HepG2 (cell line): ENCODE data around the gene EIF1. TPM values are rescaled to one million over a fixed set of nuclear protein-coding genes. Genes with fewer than 3 reads are reported as not detected.

Experiments used
- polyA plus RNA-seq, 8 experiments: library from polyadenylated mRNA; depleted of rRNA in 3 of 8; stranded (reverse) in 7 of 8; unstranded in 1 of 8; fragments of >200 nt; fragmentation: Illumina TruSeq in 4 of 8; extraction: Trizol in 4 of 8; gene quantifications; 2 replicates each; pipeline versions ENCODE4 v1.2.1 to v1.2.3, GENCODE V29; 2011 to 2016; ENCODE audit warnings: low read depth in 4 of 8, missing spikeins in 1 of 8, mixed read lengths in 1 of 8; ENCODE audit not compliant: insufficient read depth in 1 of 8
- small RNA-seq, 3 experiments: library from RNA; depleted of rRNA; stranded (forward); fragments of <200 nt; gene quantifications; one replicate each; pipeline ENCODE3, GENCODE V24; 2012; ENCODE audit warnings: low read depth in 2 of 3, low replicate concordance in 1 of 3; ENCODE audit not compliant: insufficient read length in 3 of 3, insufficient read depth in 2 of 3
- total RNA-seq, 5 experiments: library from RNA; depleted of rRNA; stranded (reverse); fragments of >200 nt; fragmentation: Illumina TruSeq; extraction: Trizol; gene quantifications; 2 replicates each; pipeline ENCODE4 v1.2.3, GENCODE V29; 2016; ENCODE audit warnings: low read depth in 1 of 5

Gene EIF1
- total and polyA plus RNA-seq, 2 of the 13 experiments (the other 11 are each of a cell fraction or from before 2014, with no cell fraction given): 147 to 517 TPM

Small RNAs within 50 kb of the gene (small RNA-seq; reads per million reads assigned to genes)
- gene RN7SL399P (0 reads per million in 3 experiments), gene RNA5SP442 (0 reads per million in 3 experiments)

Other genes starting within 250 kb of the EIF1 start
- gene KRT38, start 247.9 kb upstream of the EIF1 start, total RNA-seq (2016; rRNA removed; fragmentation: Illumina TruSeq; extraction: Trizol): not detected in 2 replicates
- gene KRT38, start 247.9 kb upstream of the EIF1 start, polyA plus RNA-seq (2011; rRNA removed): not detected in 2 replicates
- not detected in 2 replicates for gene KRT32, start 221.5 kb upstream of the EIF1 start, total RNA-seq (2016; rRNA removed; fragmentation: Illumina TruSeq; extraction: Trizol)
- not detected in 2 replicates for gene KRT32, start 221.5 kb upstream of the EIF1 start, polyA plus RNA-seq (2011; rRNA removed)
- gene KRT35, start 207.7 kb upstream of the EIF1 start, total RNA-seq (2016; rRNA removed; fragmentation: Illumina TruSeq; extraction: Trizol): not detected in 2 replicates
- gene KRT35, start 207.7 kb upstream of the EIF1 start, polyA plus RNA-seq (2011; rRNA removed): not detected in 2 replicates
- gene KRT36, start 199.0 kb upstream of the EIF1 start, total RNA-seq (2016; rRNA removed; fragmentation: Illumina TruSeq; extraction: Trizol): not detected in 2 replicates
- gene KRT36, start 199.0 kb upstream of the EIF1 start, polyA plus RNA-seq (2011; rRNA removed): not detected in 2 replicates
- gene KRT13, start 183.3 kb upstream of the EIF1 start, total RNA-seq (2016; rRNA removed; fragmentation: Illumina TruSeq; extraction: Trizol): not detected in 2 replicates
- 0.30 TPM in 1 of 2 replicates, not detected in the other for gene KRT13, start 183.3 kb upstream of the EIF1 start, polyA plus RNA-seq (2011; rRNA removed)
- 0.46 and 0.94 TPM in 2 replicates for gene KRT15, start 170.0 kb upstream of the EIF1 start, total RNA-seq (2016; rRNA removed; fragmentation: Illumina TruSeq; extraction: Trizol)
- gene KRT15, start 170.0 kb upstream of the EIF1 start, polyA plus RNA-seq (2011; rRNA removed): 0.63 and 1.2 TPM in 2 replicates
- 114 and 131 TPM in 2 replicates for gene KRT19, start 160.6 kb upstream of the EIF1 start, total RNA-seq (2016; rRNA removed; fragmentation: Illumina TruSeq; extraction: Trizol)
- 142 and 154 TPM in 2 replicates for gene KRT19, start 160.6 kb upstream of the EIF1 start, polyA plus RNA-seq (2011; rRNA removed)
- not detected in 2 replicates for gene KRT9, start 116.8 kb upstream of the EIF1 start, total RNA-seq (2016; rRNA removed; fragmentation: Illumina TruSeq; extraction: Trizol)
- not detected in 2 replicates for gene KRT9, start 116.8 kb upstream of the EIF1 start, polyA plus RNA-seq (2011; rRNA removed)
- gene KRT14, start 102.0 kb upstream of the EIF1 start, total RNA-seq (2016; rRNA removed; fragmentation: Illumina TruSeq; extraction: Trizol): not detected in 2 replicates
- gene KRT14, start 102.0 kb upstream of the EIF1 start, polyA plus RNA-seq (2011; rRNA removed): 0.09 and 0.37 TPM in 2 replicates
- not detected in 2 replicates for gene KRT16, start 76.1 kb upstream of the EIF1 start, total RNA-seq (2016; rRNA removed; fragmentation: Illumina TruSeq; extraction: Trizol)
- gene KRT16, start 76.1 kb upstream of the EIF1 start, polyA plus RNA-seq (2011; rRNA removed): 0.07 TPM in 1 of 2 replicates, not detected in the other
- gene KRT17, start 64.3 kb upstream of the EIF1 start, total RNA-seq (2016; rRNA removed; fragmentation: Illumina TruSeq; extraction: Trizol): 0.52 and 0.82 TPM in 2 replicates
- 0.38 and 0.47 TPM in 2 replicates for gene KRT17, start 64.3 kb upstream of the EIF1 start, polyA plus RNA-seq (2011; rRNA removed)
- gene GAST, start 23.4 kb downstream of the EIF1 start, total RNA-seq (2016; rRNA removed; fragmentation: Illumina TruSeq; extraction: Trizol): 0.42 TPM in 1 of 2 replicates, not detected in the other
- gene GAST, start 23.4 kb downstream of the EIF1 start, polyA plus RNA-seq (2011; rRNA removed): 0.32 and 0.65 TPM in 2 replicates
- gene HAP1, start 45.8 kb downstream of the EIF1 start, total RNA-seq (2016; rRNA removed; fragmentation: Illumina TruSeq; extraction: Trizol): 0.07 and 0.08 TPM in 2 replicates
- gene HAP1, start 45.8 kb downstream of the EIF1 start, polyA plus RNA-seq (2011; rRNA removed): 0.07 and 0.30 TPM in 2 replicates
- gene JUP, start 97.8 kb downstream of the EIF1 start, total RNA-seq (2016; rRNA removed; fragmentation: Illumina TruSeq; extraction: Trizol): 20.6 and 20.9 TPM in 2 replicates
- gene JUP, start 97.8 kb downstream of the EIF1 start, polyA plus RNA-seq (2011; rRNA removed): 12.1 and 21.4 TPM in 2 replicates
- gene P3H4, start 123.1 kb downstream of the EIF1 start, total RNA-seq (2016; rRNA removed; fragmentation: Illumina TruSeq; extraction: Trizol): 13.5 and 37.1 TPM in 2 replicates
- 50.6 and 54.9 TPM in 2 replicates for gene P3H4, start 123.1 kb downstream of the EIF1 start, polyA plus RNA-seq (2011; rRNA removed)
- 46.5 and 149 TPM in 2 replicates for gene FKBP10, start 124.1 kb downstream of the EIF1 start, total RNA-seq (2016; rRNA removed; fragmentation: Illumina TruSeq; extraction: Trizol)
- gene FKBP10, start 124.1 kb downstream of the EIF1 start, polyA plus RNA-seq (2011; rRNA removed): 543 and 573 TPM in 2 replicates
- gene NT5C3B, start 147.3 kb downstream of the EIF1 start, total RNA-seq (2016; rRNA removed; fragmentation: Illumina TruSeq; extraction: Trizol): 92.1 and 104 TPM in 2 replicates
- gene NT5C3B, start 147.3 kb downstream of the EIF1 start, polyA plus RNA-seq (2011; rRNA removed): 119 and 126 TPM in 2 replicates
- 0.04 TPM in 1 of 2 replicates, not detected in the other for gene KLHL10, start 148.9 kb downstream of the EIF1 start, total RNA-seq (2016; rRNA removed; fragmentation: Illumina TruSeq; extraction: Trizol)
- 0.05 and 0.08 TPM in 2 replicates for gene KLHL10, start 148.9 kb downstream of the EIF1 start, polyA plus RNA-seq (2011; rRNA removed)
- gene KLHL11, start 176.5 kb downstream of the EIF1 start, total RNA-seq (2016; rRNA removed; fragmentation: Illumina TruSeq; extraction: Trizol): 27.5 and 37.1 TPM in 2 replicates
- 7.4 and 7.7 TPM in 2 replicates for gene KLHL11, start 176.5 kb downstream of the EIF1 start, polyA plus RNA-seq (2011; rRNA removed)
- 218 and 277 TPM in 2 replicates for gene ACLY, start 230.1 kb downstream of the EIF1 start, total RNA-seq (2016; rRNA removed; fragmentation: Illumina TruSeq; extraction: Trizol)
- gene ACLY, start 230.1 kb downstream of the EIF1 start, polyA plus RNA-seq (2011; rRNA removed): 111 and 143 TPM in 2 replicates
- gene ODAD4, start 241.7 kb downstream of the EIF1 start, total RNA-seq (2016; rRNA removed; fragmentation: Illumina TruSeq; extraction: Trizol): 0.53 and 0.60 TPM in 2 replicates
- 0.48 and 0.73 TPM in 2 replicates for gene ODAD4, start 241.7 kb downstream of the EIF1 start, polyA plus RNA-seq (2011; rRNA removed)